Measurements from ENCODE around the gene PIP5K1A.
A peak's percentile ranks its signal among the peaks of the same experiment; 100 is the strongest.
"Not testable (repeated sequence)": the region's sequence is repeated elsewhere in the genome, so short reads cannot be mapped to it uniquely, and the experiment has no call there.

Gene PIP5K1A, protein sequence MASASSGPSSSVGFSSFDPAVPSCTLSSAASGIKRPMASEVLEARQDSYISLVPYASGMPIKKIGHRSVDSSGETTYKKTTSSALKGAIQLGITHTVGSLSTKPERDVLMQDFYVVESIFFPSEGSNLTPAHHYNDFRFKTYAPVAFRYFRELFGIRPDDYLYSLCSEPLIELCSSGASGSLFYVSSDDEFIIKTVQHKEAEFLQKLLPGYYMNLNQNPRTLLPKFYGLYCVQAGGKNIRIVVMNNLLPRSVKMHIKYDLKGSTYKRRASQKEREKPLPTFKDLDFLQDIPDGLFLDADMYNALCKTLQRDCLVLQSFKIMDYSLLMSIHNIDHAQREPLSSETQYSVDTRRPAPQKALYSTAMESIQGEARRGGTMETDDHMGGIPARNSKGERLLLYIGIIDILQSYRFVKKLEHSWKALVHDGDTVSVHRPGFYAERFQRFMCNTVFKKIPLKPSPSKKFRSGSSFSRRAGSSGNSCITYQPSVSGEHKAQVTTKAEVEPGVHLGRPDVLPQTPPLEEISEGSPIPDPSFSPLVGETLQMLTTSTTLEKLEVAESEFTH

DNA sequence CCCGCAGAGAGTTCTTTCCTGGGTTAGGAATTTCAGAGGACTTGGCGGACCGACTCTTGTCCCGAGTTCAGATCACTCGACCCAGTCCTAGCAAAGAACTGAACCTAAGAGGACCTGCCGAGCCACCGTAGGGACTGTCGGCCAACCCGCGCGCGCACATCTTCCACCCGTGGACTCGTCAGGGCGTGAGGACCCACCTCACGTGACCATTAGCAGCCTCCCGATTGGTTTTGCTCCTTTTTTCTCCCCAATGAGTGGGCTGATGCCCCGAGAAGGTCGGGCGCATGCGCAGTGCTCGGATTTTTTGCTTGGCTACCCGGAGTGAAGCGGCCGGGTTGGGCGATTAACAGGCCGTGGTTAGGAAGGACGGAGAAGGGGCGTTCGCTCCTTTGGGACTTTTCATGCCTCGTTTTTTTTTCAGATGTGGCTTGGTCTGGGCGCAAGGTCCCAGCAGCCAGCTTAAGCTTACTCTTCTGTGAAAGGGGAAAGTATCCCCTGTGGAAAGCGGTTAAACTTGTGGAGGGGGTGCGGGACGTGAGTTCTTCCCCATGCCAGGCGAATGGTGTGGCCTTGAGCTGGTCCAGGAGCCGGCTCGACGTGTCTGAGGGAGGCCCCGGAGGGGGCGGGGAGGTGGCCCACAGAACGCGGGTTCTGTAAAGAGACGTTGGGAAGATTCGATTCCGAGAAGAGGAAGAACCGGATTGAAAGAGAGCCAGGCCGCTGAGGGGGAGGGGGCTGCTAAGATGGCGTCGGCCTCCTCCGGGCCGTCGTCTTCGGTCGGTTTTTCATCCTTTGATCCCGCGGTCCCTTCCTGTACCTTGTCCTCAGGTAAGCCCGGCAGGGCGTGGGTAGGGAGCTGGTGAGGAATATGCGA lies at the start of gene PIP5K1A:
TSS of gene PIP5K1A (plus strand) at position 299 of the 874 bp plus-strand sequence. CDS start at position 744, 445 bp downstream.
- DNase-seq, result peak; percentile 99

- no peak for DNase-seq
Observed at GRCh38 chr1:151156515-151156819, 41.9 kb upstream of the PIP5K1A start, which contains the start of gene TNFAIP8L2. Gene TNFAIP8L2, plus strand, starts transcription at chr1:151156649. Its CDS starts 2,049 bp downstream, at chr1:151158698.

DNA sequence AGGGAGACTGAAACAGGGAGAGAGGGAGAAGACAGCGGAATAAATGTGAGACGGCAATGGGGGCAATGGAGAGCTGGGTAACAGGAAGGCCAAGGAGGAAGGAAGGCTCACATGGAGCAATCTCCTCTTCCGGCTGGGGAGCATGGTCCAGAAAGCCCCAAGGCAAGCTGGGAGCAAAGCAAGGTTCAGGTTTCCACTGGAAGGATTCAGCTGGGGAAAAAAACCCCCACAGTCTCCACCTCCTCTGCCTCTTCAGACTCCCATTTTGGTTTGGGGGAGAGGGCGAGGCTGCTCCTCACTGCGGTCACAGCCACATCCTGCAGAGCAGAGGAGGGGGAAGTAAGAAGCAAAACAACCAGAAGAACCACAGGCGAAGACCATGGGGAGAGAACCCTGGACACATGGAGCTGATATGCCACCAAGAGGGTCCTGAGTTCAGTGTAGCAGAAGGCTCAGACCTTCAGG lies 41.3 kb upstream of the PIP5K1A start:
- no peak for DNase-seq

DNA sequence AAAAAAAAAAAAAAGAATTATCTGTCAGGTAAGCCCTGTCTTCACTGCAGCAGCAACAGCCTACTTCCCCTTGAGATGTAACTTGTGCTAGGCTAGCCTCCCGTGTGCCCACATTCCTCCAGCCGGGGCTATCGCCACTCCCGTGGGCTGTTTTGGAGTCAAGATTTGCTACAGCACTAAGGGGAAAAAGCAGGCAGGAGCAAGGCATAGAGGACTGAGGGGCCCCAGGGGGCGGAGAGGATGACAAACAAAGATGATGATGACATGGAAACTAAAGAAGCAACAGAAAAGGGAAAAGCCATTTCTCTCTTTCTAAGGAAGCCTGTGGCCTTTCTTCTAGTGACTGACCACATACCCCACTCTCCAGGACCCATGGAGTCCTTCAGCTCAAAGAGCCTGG lies 40.0 kb upstream of the PIP5K1A start:
- no peak for DNase-seq

DNA sequence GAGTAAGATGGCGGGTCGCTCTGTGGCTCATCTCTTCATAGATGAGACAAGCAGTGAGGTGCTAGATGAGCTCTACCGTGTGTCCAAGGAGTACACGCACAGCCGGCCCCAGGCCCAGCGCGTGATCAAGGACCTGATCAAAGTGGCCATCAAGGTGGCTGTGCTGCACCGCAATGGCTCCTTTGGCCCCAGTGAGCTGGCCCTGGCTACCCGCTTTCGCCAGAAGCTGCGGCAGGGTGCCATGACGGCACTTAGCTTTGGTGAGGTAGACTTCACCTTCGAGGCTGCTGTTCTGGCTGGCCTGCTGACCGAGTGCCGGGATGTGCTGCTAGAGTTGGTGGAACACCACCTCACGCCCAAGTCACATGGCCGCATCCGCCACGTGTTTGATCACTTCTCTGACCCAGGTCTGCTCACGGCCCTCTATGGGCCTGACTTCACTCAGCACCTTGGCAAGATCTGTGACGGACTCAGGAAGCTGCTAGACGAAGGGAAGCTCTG lies 39.6 kb upstream of the PIP5K1A start:
- DNase-seq, result no peak

- DNase-seq, result no peak
Observed at GRCh38 chr1:151159373-151159772, 39.0 kb upstream of the PIP5K1A start.

- DNase-seq, result no peak
Observed at GRCh38 chr1:151164732-151165280, 33.5 kb upstream of the PIP5K1A start.

DNA sequence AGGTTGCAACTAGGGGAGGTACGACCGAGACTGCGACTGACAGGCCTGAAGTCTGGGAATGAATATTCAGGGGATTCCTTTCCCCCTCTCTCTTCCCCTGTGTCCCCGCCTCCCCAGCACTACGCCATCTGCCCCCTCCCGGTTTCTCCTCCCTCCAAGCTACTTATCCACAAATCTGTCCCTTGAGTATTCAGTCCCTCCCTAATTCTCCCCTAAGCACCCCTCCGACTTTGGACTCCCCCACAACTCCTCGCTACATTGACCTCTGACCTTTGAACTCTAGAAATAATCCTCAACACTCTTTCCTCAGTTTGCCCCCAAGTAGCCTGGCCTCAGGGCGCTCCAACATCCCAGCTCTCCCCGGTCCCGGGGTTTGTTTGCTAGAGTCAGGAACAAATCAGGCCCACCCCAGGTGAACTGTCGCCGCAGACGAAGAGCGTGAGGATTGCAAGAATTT lies 33.0 kb upstream of the PIP5K1A start:
- DNase-seq, result peak; percentile 38

GRCh38 chr1:151165738-151166504 lies 32.4 kb upstream of the PIP5K1A start, which contains the start of the genes LYSMD1 and SCNM1:
Gene LYSMD1, minus strand, starts transcription at chr1:151165902. Its CDS starts 644 bp downstream, at chr1:151165258.
Gene SCNM1, plus strand, starts transcription at chr1:151166144. Its CDS starts 9 bp downstream, at chr1:151166153.
- peak; percentile 97 for DNase-seq

DNA sequence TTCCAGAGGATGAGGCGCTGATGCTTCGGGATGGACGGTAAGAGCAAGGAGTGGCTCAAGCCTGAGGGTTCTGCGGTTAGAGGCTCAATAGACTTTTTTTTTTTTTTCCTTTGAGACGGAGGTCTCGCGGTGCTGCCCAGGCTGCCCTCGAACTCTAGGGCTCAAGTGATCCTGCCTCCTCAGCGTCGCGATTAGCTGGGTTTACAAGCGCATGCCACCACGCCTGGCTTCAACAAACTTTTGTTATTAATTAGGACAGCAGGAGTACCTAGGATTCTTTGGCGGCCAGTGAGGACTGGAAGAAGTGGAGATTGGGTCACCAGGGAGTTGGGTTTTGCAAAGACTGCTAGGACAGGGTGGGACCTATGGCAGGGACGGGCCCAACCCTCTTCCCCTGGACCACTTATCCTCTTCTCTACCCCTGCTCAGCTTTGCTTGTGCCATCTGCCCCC lies 31.8 kb upstream of the PIP5K1A start:
- no peak for DNase-seq

- DNase-seq, result no peak
Observed at GRCh38 chr1:151167116-151167515, 31.2 kb upstream of the PIP5K1A start.

GRCh38 chr1:151171190-151171589 lies 27.2 kb upstream of the PIP5K1A start:
- no peak for DNase-seq

GRCh38 chr1:151175041-151175741 lies 23.2 kb upstream of the PIP5K1A start:
- DNase-seq, result no peak

DNA sequence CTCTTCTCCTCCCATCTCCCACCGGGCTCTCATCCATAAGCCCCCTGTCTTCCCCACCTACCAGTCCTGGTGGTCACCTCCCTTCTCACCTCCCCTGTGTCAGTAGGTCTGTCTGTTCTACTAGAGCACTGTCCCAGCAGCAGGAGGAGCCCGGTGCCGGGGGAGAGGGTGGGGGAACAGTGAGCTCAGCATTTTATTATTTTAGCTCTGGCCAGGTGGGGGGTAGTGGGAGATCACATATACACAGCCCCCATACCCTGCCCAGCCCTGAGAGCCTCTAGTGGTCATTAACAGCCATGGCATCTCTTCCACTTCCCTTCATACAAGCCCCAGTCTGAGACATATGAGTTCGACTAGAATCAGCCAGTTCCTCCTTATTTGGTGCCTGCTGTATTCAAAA lies 22.5 kb upstream of the PIP5K1A start, which contains the start of gene TMOD4:
TSS of gene TMOD4 (minus strand) at position 119 of the 400 bp plus-strand sequence. CDS start 1,106 bp downstream, outside the sequence.
- no peak for DNase-seq

- no peak for DNase-seq
Observed at GRCh38 chr1:151176514-151177045, 21.8 kb upstream of the PIP5K1A start.

GRCh38 chr1:151184211-151184610 lies 14.1 kb upstream of the PIP5K1A start:
- DNase-seq, result no peak

GRCh38 chr1:151187205-151187604 lies 11.1 kb upstream of the PIP5K1A start:
- no peak for DNase-seq

DNA sequence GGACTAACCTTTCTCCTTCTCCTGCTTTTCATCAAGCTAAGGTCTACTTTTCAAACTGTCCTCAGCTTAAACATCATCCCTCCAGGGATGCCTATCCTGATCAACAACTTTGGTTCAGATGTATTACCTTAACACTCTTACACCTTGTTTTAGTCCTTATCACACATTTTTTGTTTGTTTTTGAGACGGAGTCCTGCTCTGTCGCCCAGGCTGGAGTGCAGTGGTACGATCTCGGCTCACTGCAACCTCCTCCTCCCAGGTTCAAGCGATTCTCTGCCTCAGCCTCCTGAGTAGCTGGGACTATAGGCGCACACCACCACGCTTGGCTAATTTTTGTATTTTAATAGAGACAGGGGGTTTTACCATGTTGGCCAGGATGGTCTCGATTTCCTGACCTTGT lies 9.7 kb upstream of the PIP5K1A start:
- DNase-seq, result not testable (repeated sequence)

DNA sequence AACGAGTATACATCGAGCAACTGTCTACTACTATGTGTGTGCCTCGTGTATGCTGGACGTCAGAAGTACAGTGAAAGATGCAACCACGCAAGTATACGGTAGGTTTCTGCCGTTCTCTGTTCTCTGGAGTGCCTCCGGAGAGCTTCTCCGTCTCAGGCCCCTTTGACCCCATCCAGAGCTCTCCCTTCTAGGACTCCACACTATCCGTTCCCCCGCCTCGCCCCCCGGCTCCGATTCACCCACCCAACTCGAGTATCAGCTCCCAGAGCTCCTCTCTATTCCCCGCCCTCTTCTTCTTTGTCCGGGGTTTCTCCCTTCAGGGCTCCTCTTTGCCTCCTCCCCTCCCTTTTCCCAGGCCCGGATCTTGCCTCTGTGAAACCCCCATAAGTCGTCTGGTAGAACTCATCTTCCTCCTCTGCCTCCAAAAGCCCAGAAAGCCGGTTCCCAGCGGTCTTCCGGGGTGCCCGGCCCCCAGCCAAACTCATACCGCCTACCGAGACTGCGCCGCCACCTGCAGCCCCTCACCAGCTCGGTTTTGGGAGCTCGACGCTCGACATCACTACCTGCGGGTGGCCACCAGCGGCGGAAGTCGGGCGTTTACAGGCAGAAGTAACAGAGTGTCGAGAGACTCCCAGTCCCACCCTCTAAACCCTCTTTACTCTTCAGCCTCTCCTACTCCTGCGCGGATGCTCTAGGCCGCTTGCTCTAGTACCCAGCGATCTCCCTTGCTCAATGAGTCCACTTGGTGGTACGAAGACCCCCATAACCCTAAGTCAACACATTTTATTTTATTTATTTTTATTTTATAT lies 8.5 kb upstream of the PIP5K1A start, which contains the start of gene VPS72:
TSS of gene VPS72 (minus strand) at position 561 of the 809 bp plus-strand sequence. CDS start at position 485, 76 bp downstream.
- peak; percentile 84 for DNase-seq

Measured in NCI-H2107 (cell line).